ENCODE data around the gene IPO13. TPM values are rescaled to one million over a fixed set of nuclear protein-coding genes. Genes with fewer than 3 reads are reported as not detected.

Gene IPO13
- total RNA-seq, 4 donors from 2014 or later, result 19.3 to 32.4 (median 20.5) TPM

DNA sequence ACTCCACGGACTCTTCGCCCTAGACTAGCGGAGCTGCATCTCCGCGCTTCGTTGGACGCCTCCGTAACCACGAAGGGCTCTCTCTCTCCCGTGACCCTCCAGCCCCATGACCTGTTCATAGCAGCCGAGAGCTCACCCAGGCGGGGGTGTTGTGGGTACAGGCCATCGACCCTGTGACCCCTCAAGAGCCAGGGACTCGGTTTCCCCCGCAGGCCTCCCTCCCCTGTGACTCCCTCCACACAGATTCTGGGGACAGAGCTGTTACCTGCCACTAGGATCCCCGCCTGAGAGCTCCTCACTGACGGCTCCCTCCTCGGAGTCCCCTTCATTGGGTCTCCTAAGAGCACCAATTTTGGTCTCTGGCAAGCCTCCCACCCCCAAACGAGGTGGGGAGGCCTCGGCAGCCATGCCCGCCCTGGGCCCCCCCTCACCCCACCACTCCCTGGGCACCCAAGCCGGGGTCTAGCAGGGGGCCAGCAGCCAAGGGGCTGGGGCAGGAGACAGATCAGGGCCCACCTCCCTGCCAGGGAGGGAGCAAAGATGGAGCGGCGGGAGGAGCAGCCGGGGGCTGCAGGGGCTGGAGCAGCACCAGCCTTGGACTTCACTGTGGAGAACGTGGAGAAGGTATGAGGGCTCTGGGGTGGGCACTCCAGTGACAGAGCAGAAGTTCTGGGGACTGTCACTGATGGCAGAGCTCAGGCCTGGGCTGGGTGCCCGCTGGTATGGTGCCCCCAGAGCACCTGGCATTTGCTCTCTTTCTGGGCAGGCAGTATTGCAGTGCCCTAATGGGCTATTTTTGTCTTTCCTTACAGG, 517 bp downstream of the IPO13 start:
- intact Hi-C loops (cut with DNase I), result loop anchor here (10.0 kb wide), 1 partner anchor 88 kb away; the partner anchor contains the start of gene SLC6A9
- Histone ChIP-seq H3K4me1 (peaks cover 27 to 54% (median 30%) of the 10 kb centered on the region in 3 donors), H3K9me3 (no peaks in the 10 kb centered on the region), H3K4me3 (peak overlapping the region; percentile 69 to 89 (median 79)), H3K27me3 (no peaks in the 10 kb centered on the region), H3K27ac (peak overlapping the region; percentile 95 to 98 (median 98)), H3K36me3 (peaks cover 0 to 19% (median 6%) of the 10 kb centered on the region in 3 donors)
- WGBS, 2 donors, result 7% methylated on average over 5 of the region's 27 CpGs; no CpG with 5 or more reads in 1 of the 2 donors
- DNase-seq, result peak; percentile 67
- TF ChIP-seq POLR2A (IDR thresholded peaks at IDR 0.05), result no peak
- no peak for TF ChIP-seq CTCF (IDR thresholded peaks at IDR 0.05)

GRCh38 chr1:43947874-43948437, 1.2 kb downstream of the IPO13 start:
- Histone ChIP-seq H3K4me1 (peaks cover 27 to 61% (median 30%) of the 10 kb centered on the region in 3 donors), H3K9me3 (no peaks in the 10 kb centered on the region), H3K4me3 (peak overlapping the region; percentile 69 to 89 (median 79)), H3K27ac (no peak overlapping the region), H3K36me3 (peaks cover 0 to 19% (median 6%) of the 10 kb centered on the region in 3 donors), H3K27me3 (no peaks in the 10 kb centered on the region)
- WGBS, 2 donors, result 23 to 30% methylated on average over 2 of the region's 3 CpGs
- no peak for TF ChIP-seq POLR2A (IDR thresholded peaks at IDR 0.05)
- TF ChIP-seq CTCF (IDR thresholded peaks at IDR 0.05), result no peak
- intact Hi-C loops (cut with DNase I), result loop anchor here (10.0 kb wide), 1 partner anchor 87 kb away; the partner anchor contains the start of gene SLC6A9
- DNase-seq, result no peak

DNA sequence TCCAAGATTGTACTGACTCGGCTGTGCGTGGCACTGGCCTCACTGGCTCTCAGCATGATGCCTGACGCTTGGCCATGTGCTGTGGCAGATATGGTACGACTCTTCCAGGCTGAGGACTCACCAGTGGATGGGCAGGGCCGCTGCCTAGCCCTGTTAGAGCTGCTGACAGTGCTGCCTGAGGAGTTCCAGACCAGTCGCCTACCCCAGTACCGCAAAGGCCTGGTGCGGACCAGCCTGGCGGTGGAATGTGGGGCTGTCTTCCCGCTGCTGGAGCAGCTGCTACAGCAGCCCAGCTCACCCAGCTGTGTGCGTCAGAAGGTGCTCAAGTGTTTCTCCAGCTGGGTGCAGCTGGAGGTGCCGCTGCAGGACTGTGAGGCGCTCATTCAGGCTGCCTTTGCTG, 2.9 kb downstream of the IPO13 start:
- TF ChIP-seq POLR2A (IDR thresholded peaks at IDR 0.05), result no peak
- TF ChIP-seq CTCF (IDR thresholded peaks at IDR 0.05), result no peak
- Histone ChIP-seq H3K9me3 (no peaks in the 10 kb centered on the region), H3K27me3 (no peaks in the 10 kb centered on the region), H3K36me3 (peaks cover 0 to 22% (median 6%) of the 10 kb centered on the region in 3 donors), H3K4me1 (peaks cover 27 to 62% (median 33%) of the 10 kb centered on the region in 3 donors), H3K27ac (no peak overlapping the region), H3K4me3 (no peak overlapping the region)
- DNase-seq, result no peak
- intact Hi-C loops (cut with DNase I), result loop anchor here (10.0 kb wide), 1 partner anchor 85 kb away; the partner anchor contains the start of gene SLC6A9
- 89 to 94% methylated on average over 7 to 12 of the region's 13 CpGs for whole genome bisulfite sequencing, 2 donors

DNA sequence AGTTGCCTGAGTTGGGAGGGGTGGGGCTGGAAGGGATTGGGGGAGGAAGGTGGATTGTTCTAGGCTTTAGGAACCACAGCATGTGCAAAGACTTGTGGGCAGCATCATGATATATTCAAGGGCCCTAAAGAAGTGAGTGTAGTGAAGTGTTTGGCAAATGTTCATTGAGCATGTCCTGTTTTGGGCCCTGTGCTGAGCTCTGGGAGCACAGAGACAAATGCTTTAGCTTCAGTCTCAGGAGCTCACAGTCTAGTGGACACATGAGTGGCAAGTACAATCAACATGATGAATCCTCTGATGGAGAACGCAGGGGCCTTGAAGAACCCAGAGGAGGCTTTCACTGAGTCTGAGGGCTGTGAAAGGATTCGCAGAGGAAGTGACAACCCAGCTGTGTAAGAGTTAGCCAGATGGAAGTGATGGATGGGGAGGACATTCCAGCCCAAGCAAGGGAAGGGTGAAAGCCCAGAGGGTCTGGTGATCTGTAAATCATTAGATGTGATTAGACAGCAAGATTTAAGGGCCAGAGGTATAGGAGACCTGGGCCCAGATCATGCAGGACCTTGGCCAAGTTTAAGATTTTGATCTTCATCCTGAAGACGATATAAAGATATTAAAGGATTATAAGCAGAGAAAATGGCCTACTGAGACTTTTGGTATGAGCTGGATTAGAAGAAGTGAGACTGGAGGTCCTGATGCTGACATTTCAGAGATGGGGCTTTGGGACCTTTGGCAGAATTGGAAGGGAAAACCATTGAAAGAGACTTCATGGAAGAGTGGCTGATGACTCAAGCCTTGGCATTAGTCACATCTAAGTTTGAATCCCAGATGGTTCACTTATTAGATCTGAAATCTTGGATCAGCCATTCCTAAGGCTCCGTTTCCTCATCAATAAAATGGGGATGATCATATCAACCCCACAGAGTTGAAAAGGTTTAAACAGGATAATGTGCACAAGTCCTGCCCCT, 4.6 kb downstream of the IPO13 start:
- Histone ChIP-seq H3K4me1 (peaks cover 19 to 46% (median 20%) of the 10 kb centered on the region in 3 donors), H3K27ac (no peak overlapping the region), H3K4me3 (no peak overlapping the region), H3K36me3 (peaks cover 0 to 35% (median 6%) of the 10 kb centered on the region in 3 donors), H3K9me3 (no peaks in the 10 kb centered on the region), H3K27me3 (no peaks in the 10 kb centered on the region)
- no peak for TF ChIP-seq POLR2A (IDR thresholded peaks at IDR 0.05)
- no peak for TF ChIP-seq CTCF (IDR thresholded peaks at IDR 0.05)
- WGBS, 2 donors, result 81 to 87% methylated on average over 4 of the region's 4 CpGs
- intact Hi-C loops (cut with DNase I), result no loop called here
- no peak for DNase-seq

All from esophagus squamous epithelium (tissue), 5 donors.